Measurements from ENCODE around the gene CX3CR1.
"Not testable (repeated sequence)": the region's sequence is repeated elsewhere in the genome, so short reads cannot be mapped to it uniquely, and the experiment has no call there.

CX3CR1 gene

DNA sequence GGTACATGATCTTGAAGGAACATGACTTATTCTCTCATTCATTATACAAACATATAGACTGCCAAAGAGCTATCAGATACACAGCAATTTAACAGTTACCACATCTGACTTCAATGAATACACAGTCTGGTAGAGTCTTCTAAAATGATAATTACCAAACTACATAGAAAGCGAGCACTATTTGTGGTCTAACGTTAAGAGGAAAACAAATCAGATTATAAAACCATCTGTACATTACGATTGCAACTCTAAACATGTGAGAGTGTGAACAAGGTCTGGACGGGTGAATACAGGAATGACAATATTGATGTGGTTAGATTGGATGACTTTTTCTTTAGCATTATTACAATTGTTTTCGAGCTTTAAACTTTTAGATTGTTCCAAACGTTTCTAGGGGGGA is 16.3 kb downstream of the CX3CR1 start:
- DNase-seq, result no peak

DNA sequence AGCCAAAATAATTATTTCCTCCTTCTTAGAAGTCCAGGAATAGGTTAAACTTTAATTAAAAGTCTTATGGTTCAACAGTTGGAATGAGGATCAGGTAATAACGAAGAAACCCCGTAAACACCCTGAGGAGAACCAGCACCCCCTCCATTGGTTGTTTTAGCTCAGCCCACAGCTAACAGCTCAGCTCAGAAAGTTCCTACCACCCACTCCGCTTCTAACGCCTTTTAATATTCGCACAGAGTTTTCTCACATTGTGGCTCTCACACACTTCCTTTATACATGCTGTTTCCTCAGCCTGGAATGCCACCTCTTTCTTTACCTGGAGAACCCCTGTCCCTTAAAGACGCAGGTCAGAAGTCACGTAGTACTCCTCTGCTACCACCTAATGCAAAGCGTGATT is 17.0 kb downstream of the CX3CR1 start:
- DNase-seq, result no peak

DNA sequence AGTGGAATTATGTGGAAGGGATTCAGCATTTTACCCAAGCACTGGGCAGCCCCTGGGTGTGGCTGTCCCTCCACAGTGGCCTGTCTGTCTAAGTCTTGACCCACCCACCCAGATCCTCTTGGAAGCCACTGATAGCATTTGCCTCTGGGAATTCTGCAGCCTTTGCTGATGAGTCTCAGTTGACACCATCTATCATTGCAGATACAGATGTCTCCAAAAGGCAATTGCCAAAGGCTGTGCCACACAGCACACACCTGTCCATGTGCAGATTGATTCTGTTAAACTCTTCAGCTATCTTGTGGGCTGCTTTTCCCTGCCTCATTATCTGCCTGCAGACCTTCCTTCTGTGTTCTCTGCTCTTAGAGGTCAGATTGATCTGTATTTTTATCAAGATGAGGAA is 18.1 kb downstream of the CX3CR1 start:
- DNase-seq, result no peak

DNA sequence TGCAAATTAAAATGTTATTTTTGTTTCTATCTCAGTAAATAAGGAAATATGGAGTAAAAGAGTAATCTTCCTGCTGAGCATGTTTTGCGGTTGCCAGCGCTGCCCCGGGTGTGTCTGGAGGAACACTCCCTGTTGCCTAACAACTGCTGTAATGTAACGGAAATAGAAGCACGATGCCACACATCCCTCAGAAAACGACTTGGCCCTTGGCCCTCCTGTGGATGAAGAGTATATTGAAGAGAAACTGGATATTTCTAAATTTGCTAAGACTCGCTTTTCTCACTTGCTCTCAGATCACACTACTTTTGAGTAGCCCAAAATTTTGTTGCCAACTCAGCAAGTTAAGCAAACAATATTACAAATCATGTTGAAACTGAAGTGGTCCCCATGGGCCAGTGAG is 18.9 kb downstream of the CX3CR1 start:
- DNase-seq, result peak; percentile 89

DNA sequence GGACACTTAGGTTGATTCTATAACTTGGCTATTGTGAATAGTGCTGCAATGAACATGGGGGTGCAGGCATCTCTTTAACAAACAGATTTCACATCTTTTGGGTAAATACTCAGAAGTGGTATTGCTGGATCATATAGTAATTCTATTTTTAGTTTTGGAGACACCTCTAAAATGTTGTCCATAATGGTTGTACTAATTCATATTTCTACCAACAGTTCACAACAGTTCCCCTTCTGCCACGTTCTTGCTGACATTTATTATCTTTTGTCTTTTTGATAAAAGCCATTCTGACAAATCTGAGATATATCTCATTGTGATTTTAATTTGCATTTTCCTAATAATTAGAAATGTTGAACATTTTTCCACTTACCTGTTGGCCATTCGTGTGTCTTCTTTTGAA is 19.5 kb downstream of the CX3CR1 start:
- no peak for DNase-seq

DNA sequence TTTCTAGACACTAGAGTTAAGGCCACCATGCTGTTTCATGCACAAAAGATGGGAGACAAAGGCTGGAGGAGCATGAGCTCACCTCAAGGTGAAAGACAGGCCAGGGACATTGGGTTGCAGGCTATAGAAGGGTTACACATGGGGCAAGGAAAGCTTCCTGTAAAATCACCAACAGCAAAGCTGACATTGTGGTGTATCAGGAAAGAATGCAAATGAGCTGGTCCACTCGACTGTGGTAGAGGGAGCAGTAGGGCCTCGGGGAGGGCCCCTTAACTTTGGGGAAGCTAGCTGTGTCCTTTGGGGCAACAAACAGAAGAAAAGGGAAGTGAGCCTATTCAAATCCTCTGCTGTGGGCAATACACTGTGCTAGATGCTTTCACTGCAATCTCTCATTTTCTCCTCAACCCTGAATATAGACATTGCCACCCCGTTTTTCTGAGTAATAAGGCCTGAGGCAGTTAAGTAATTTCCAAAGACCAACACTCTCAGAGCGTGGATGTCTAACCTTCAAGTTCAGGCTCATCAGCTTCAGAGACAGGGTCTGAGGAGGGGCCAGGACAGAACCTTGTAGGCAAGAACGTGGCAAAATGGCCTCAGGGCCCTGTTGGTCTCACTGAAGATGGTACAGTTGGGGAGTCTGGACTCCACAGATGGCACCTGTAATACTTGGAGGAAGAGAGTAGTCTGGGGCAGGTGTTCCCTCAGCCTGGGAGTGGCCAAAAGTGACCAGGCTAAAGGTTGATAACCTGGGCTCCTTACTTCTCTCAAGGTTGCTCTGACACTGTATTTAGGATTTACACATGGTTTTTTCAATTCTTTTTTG is 24.1 kb downstream of the CX3CR1 start:
- DNase-seq, result peak; percentile 48

- no peak for DNase-seq
Measured at GRCh38 chr3:39254806-39255449, 24.9 kb downstream of the CX3CR1 start.

- no peak for DNase-seq
Measured at GRCh38 chr3:39251576-39251975, 28.3 kb downstream of the CX3CR1 start.

DNA sequence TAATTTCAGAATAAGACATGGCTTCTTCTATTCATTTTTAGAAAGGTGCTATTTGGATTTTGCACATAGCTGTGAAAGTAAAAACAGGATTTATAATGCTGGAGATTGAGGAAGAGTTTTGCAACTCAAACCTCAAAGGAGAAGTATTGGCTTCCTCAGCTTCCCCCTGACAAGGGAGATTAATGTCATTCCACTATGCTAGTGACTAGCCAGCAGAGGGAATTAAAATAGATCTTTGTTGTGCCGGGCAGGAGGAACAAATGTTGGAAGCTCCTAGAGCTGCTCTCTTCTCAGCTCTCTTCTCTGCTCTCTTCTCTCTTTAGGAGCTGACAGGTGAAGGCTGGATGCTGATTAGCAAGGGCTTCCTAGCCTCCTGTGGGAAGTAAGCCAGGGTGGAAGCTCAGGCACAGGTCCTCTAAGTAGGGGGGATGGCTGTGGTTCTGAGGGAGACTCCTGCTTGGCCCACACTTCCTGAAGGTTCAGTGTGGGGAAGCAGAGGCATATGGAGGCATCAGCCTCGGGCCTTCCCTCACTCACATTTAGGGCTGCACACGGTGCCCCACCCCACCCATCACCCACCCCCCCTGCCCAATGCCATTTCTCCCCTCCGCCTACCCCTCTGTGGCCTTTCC is 29.6 kb downstream of the CX3CR1 start:
- no peak for DNase-seq

DNA sequence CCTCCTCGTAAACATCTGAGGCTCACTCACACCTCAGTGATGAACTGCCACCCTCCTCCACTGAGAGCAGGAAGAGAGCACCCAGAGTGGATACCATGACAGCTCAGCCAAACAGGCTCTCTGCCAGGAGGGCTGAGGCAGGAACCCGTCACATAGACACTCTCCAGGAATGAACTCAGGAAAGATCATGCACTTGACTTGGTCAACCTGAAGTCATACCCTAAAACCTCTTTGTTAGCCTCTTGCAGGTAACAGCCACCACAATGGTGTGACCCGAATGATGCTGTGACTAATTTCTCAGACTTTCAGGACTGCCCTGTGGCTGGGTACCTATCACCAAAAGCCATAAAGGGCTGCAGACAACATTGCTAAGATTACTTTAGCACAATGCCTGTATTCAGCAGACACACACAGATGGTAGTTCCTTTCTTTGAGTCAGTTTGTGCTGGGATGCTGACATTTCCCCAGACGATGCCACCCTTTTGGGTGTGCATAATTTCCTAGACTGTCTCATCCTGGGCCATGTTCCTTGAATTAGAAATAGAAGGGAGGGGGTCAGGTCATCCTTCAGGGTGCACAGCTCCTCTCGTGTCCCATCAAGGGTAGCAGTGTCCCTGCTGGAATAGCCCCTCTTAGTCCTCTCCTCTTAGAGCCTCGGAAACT is 30.3 kb downstream of the CX3CR1 start:
- DNase-seq, result no peak

DNA sequence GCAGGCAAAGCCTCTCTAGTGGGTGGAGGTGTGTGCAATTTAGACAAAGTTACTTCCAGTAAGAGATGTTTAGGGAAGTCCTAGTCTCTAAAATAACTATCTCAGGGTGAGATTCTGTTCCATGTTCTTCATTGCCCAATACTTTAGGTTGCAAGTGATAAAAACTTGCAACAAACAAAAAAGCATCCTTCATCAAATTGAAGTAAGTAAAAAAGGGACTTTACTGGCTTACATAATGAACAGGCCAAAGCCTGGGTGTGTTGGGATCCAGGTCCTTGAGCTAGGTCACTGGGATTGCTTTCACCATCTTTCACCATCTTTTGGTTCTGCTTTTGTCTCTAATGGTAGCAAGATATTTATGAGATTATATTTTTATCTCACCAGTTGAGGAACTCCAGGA is 38.3 kb downstream of the CX3CR1 start:
- DNase-seq, result no peak

GRCh38 chr3:39237027-39237426 is 42.8 kb downstream of the CX3CR1 start:
- no peak for DNase-seq

- DNase-seq, result no peak
Measured at GRCh38 chr3:39234651-39235050, 45.2 kb downstream of the CX3CR1 start.

- DNase-seq, result no peak
Measured at GRCh38 chr3:39232859-39233258, 47.0 kb downstream of the CX3CR1 start.

DNA sequence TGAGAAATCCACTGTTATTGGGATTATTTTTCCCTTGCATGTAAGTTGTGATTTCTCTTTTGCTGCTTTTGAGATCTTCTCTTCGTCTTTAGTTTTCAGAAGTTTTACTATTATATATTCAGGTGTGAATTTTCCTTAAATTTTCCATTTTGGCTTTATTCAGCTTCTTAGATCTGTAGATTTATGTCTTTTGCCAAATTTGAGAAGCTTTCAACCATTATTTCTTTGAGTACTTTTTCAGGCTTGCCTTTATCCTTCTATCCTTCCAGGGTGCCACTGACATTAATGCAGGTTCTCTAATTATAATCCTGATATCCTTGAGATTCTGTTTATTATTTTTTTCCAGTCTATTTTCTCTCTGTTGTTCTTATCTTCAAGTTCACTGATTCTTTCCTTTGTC is 49.4 kb downstream of the CX3CR1 start:
- DNase-seq, result no peak

- no peak for DNase-seq
Measured at GRCh38 chr3:39228496-39228895, 51.3 kb downstream of the CX3CR1 start.

- not testable (repeated sequence) for DNase-seq
Measured at GRCh38 chr3:39227596-39227995, 52.2 kb downstream of the CX3CR1 start.

- no peak for DNase-seq
Measured at GRCh38 chr3:39226106-39226741, 53.6 kb downstream of the CX3CR1 start.

- no peak for DNase-seq
Measured at GRCh38 chr3:39224288-39224687, 55.5 kb downstream of the CX3CR1 start.

GRCh38 chr3:39222939-39223338 is 56.9 kb downstream of the CX3CR1 start:
- no peak for DNase-seq

DNA sequence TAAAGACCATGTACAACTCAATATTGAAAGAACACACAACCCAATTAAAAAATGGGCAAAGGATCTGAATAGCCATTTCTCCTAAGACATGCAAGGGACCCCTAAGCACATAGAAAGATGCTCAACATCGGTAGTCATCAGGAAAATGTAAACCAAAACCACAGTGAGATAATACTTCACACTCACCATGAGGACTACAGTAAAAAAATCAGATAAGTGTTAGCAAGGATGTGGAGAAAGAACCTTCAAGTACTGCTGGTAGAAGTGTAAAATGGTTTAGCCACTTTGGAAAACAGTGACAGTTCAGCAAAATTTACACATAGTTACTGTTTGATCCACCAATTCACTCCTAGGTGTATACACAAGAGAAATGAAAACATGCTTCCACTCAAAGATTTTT is 57.4 kb downstream of the CX3CR1 start:
- no peak for DNase-seq

DNA sequence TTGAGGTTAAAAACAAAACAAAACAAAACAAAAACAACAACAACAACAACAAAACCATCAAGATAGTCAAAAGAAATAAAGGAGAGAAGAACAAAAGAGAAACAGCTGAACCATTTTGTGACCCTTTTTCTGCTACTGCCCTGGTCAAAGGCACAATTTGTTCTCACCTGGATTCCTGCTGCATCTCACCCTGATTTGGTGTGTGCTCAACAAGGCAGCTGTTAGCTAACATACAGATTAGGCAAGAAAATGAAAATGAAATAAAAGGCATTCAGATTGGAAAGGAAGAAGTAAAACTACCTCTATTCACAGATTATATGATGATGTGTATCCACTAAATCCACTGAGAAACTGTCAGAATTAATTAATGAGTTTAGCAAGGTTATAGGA is 58.7 kb downstream of the CX3CR1 start:
- DNase-seq, result no peak

Data from femur (tissue), 1 donor.